GM18861 (cell line): ENCODE measurements around the gene METAP1D.

Source experiments
- ATAC-seq: cut with Tn5 transposase; IDR thresholded peaks from one replicate; pipeline ENCODE4 v1.9.1; 2021; ENCODE audit not compliant: unreplicated experiment

The METAP1D gene

DNA sequence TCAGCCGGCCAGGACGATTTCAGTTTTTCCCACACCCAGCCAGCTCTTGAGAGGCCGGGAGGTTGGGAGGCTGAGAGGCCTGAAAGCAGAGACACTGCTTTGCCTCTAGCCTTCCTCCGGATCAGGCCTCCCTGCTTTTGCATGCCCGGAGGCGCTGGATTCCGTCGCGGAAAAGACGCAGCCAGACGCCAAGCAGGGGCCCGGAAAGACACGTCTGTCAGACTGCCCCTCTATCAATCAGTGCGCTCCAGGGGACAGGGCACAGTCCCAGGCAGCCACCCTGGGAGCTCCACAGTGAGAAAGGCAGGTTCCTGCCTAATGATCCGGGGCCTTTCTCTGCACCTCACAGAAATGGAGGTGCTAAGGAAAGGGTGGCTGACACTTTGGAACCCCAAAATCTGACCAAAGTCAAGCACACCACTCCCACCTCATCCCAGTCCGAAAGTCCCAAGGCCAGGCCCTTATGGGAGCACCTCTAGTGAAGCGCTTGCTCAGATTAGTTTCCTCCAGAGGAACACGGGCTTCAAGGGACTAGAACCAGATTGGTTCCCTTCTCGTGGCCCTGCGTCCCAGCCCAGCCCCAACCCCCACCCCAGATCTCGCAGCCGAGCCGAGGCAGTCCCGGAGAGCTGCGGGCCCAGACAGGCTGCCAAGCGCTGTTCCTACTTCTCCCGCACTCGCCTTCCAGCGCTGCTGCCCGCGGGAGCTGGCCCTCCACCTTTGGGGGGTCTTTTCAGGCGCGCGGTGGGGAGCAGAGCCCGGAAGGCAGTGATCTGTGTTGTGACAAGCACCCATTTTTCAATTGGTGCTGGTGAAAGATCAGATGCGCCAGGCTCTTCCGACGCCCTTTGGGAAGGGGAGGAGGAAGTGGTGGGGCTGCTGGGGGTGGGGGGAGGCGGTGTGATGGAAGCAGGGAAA is 90.5 kb downstream of the METAP1D start:
- no peak for ATAC-seq

DNA sequence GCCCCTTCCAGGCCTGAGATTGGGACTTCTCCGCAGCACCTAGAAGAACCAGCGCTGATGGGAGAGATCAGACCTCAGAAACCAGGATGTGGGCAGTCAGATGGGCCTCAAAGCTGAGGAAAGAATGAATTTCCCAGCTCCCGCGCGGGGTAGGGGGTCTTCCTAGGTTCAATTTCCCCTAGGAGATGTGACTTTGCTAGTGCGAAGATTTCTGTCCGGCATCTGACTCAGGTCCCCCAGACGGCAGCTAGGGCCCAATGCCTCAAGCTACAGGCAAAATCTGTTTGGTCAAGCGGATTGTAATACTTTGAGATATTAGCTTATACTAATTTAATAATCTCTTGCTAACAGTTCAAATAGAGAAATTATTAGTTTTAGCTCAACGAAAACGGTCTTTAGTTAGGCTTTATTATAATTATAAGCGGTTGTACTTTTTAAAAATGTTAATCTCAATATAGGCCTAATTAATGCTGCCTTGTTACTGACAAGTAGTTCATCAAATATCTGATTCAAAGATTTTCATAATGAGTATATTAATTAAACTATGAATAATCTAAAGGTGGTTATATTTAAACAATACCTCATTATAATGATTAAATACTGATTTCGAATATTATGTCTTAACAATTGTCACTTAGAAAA is 91.4 kb downstream of the METAP1D start:
- no peak for ATAC-seq

DNA sequence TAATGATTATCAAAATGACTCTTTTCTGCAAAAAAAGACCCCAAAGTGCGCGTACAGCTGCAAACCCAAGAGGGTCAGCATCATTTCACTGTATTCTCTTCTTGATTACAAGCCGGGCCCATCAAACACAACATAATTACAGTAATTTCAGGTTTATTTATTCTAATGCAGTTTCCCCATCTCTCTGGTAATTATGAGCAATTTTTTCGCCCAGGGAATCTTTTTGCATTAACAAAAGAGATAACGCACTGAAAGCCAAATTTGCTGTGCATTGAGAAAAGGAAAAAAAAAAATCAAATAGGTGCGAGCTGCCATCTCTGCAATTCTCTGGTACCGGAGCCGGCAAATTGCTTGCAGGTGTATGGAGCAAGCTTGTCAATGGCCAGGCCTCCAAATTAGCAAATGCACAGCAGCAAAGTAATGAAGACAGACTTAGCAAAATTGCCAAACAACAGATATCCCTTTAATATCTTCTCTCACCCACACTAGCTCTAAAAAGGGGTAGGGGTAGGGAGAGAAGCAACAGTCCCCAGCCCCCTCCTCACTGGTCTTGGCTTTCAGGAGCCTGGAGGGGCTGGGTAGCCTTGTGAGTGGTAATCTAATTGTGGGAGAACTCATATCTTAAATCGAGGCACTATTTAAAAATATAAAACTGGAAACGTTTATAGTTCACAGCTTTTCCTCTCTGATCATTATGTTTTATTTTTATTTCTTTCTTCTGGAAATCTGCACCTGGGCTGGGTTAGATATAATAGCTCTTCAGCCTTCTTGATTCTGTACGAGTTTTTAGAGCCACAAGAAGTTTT is 92.2 kb downstream of the METAP1D start:
- no peak for ATAC-seq

DNA sequence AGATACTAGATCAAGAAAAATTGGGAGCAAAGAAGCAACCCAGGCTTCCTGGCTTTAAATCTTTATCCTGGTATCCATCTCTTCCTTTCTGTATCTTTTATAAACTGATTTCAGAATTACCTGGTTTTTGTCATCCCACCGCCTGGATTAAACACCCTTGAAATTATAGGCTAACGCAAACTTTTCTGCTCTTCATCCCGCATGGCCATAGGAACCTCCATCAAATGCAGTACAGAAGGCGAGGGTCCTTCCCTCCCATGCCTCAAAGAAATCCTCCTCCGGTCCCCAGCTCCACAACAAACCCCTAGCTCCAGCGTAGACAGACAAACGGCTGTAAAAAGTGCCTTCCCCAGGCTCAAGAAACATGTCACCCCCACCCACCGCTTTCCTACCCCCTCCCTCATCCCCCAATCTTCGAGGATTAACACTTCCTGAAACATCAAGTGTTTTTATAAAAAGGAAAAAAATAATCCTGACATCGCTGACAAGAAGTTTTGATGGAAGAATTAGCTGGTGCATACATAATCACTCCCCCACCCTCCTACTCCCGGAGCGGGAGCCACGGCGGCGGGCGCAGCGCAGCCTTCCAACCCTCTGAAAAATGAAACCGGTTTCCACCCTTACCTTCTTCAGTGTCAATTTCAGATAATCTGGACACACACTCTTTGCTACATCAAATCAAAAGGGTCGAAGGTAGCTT is 93.1 kb downstream of the METAP1D start:
- no peak for ATAC-seq

DNA sequence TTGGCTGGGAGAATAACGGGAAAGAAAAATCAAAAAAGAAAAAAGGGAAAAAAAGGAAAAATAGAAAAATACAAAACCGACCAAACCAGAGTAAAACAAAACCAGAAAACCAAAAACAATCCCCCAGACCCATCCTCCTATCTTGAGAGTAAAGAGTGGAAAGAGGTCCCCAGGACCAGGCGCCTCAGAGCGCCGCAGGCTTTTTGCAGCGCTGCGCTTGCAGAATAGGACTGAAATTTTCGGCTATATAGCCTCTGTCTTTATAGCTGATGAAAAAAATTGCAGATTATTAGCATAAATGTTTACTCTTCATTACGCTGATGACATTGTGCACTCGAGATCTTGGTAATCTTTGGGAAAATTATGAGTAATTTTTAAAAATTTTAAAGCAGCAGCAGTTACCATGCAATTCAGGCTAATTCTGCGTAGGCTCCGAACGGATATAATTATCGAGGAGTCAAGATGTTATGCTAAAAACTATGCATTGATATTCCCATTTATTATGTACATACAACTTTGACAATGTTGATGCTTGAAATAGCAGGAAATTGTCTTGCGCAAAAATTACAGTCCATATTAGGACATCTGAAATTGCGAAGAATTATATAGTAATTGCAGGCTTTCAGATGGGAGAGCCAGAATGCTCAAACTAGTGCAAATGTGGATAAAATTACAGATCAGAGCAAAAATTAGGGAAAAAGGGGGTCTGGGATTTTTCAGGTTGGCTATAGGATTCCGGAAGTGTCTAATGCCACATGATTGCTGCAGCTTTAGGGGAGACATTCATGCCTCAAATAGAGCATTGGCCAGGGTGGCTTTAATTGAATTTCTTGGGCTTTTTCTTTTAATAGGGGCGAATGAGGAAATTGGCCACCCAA is 93.9 kb downstream of the METAP1D start:
- no peak for ATAC-seq

DNA sequence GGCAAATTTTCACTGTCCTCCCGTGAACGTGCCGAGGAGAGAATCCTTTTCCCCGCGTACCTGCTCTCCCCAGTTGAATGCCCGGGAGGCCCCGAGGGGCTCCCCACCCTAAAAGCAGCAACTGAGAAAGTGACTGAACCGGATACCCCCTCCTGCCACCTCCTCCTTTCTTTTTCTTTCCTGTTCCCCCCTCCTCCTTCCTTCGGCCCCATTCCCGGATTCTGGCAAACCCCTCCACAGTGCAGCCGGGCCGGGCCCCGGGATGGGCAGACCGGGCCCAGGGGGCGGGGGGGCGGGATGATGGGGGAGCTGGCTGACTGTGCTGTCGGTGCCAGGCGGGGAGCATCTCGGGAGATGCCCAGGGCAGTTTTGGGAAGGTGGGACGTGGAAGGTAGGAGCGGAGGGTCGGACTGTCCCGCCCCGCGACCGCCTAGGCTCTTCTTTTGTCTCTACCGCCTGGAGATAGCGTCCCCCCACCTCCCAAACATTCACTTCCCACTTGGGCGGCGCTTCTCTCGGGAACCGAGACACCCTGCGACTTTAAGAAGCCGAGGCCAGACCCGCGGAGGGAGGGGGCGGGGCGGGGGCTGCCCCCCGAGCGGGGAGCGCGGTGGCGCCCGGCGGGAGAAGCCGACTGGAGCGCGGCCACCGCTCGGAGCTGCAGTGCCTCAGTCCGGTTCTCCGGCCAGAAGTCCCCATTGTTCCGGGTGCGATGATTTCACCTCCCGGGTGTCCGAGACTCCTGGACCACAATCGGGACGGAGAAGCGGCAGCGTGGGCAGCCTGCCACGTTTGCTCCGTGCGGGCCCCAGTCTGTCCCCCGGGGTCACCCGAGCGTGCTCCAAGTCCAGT is 94.8 kb downstream of the METAP1D start:
- ATAC-seq: no peak

DNA sequence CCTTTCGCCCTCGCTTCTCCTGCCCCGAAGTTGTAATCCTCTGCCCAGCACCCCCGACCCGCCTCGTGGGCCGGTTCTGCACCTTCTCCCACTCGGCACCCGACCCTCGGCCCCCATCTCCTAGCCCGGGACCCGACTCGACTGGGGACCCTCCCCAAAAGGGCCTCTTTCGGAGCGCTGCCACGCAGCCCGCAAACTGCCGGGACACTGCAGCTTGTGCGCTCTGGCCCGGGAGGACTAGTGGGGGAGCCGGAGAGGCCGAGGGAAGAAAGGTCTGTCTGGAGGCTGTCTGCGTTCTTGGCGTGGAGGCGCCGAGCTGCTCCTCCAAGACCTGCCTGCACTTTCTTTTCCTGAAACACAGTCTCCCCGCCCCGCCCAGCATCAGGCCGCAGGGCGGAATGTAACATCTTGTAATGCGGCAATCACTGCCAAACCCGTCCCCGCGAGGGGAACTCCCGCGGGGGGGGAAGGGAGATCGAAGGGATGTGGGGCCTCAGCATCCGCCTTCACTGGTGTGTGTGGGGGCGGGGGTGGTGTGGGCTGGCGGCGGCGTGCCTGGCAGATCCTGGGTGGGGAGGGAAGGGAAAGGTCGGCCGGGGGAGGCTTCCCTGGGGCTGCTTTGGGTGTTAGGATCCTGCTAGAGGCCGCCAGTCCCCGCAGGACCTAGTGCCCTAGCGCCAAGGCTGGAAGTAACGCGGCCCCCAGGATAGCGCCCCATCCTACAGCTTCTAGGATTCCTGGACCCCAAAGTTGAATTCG is 95.6 kb downstream of the METAP1D start:
- ATAC-seq: no peak

DNA sequence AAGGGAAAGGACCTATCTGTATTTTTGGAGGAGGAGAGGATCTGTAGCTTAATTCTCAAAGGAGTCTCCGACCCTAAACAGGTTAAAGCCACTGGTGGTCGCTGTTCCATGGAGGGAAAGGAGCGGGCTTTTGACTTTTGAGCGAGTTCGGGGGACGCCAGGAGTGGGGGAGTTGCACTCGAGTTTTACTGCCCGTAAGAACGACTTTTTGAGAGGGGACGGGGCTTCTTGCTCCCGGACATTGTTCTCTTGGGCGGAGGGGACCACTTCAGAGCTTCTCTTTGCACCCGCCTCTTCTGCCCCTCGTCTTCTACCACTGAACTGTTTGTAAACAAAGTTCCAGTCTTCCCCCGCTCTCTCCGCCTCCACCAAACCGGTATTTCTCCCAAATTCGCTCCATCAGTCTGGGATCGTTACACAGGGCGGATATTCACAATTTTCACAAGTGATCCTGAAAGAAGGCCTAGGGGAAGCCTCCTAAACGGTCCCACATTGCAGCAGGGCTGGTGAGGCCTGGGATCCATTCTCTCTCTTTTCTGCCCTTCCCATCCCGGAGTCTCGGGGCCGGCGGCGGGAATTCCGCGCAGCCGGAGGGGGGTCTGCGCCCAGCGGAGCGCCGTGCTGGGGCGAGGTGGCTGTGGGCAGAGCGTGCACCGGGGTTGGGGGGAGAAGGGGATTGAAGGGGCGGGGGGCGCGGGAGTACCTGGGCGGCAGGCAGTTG is 96.3 kb downstream of the METAP1D start:
- ATAC-seq: no peak

DNA sequence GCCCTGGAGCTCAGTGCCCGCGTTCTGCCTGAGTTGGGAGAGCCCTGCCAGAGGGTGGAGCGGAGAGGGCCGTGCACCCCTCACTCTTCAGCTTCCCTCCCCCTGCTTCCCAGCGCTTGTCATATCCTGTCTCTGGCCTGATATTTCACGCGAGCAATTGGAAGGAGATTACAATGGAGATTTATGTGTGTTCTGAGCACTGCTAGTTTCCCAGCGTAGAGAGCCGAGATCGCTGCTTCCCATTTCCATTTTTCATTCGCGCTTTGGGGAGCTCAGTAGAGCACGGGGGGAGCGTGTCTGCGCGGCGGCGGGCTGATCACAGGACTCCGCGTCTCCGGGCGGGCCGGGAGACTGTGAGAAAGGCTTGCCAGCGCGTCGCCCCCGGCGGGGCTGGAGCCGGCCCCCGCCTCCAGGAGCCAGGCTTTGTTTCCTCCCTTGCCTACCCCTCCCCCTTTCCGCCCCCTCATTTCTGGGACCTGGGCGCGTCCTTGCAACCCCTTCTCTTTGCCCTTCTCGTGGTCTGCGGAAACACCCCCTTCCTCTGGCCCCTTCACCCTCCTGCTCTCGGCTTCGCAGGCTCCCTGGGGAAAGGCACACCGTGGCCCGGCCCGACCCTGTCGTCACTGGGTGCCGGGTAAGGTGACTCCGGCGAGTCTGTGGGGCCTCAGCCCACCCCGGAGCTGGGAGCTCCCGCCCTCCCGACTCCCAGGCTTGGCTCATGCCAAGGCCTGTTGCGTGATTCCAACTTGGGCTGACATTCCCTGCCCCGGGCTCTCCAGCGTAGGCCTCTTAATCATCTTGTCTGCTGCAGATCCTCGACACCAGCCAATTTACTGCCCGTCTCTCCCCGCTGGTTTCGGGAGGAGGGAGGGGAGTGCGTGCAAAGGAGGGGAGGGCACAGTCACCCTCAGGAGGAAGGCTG is 97.1 kb downstream of the METAP1D start:
- ATAC-seq: no peak

DNA sequence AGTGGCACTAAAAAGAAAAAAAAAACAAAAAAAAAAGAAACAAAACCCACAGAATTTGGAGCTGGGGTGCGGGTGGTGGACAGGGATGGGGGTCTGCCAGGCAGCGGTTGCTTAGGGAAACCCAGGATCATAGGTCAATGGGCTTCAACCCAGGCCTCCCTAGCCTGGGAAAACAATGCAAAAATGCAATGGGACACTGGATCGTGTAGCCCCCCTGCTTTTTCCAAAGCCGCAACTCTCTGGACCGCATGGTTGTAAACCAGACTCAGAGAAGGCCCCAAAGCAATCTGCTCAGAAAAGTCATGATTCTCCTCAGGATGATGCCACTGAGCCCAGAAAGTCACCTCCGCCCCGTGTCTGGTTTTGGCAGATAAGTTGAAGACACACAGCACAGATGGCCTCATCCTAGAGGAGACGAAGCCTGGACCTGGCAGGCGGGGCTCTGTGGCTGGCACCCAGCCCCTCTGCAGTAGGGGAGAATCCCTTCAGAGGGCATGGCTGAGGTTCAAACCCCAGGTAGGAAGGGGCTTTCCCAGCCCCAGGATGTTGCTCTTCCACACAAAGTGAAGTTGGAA is 97.9 kb downstream of the METAP1D start:
- no peak for ATAC-seq

DNA sequence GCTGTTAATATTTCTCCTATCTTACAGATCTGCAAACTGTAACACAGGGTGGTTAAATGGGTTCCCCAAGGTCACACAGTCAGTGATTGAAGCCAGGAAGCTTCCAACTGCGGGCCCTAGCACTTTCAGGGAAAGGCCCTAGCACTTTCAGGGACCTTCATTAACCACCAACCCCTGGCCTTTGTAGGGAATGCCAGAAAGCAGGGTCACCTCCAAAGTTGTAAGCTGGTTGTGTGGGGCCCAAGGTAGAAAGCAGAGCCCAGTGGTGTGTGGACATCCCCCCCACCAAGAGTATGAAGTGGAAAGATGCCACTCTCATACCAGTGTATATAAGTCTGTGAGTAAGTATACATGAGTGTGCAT is 98.5 kb downstream of the METAP1D start:
- no peak for ATAC-seq

DNA sequence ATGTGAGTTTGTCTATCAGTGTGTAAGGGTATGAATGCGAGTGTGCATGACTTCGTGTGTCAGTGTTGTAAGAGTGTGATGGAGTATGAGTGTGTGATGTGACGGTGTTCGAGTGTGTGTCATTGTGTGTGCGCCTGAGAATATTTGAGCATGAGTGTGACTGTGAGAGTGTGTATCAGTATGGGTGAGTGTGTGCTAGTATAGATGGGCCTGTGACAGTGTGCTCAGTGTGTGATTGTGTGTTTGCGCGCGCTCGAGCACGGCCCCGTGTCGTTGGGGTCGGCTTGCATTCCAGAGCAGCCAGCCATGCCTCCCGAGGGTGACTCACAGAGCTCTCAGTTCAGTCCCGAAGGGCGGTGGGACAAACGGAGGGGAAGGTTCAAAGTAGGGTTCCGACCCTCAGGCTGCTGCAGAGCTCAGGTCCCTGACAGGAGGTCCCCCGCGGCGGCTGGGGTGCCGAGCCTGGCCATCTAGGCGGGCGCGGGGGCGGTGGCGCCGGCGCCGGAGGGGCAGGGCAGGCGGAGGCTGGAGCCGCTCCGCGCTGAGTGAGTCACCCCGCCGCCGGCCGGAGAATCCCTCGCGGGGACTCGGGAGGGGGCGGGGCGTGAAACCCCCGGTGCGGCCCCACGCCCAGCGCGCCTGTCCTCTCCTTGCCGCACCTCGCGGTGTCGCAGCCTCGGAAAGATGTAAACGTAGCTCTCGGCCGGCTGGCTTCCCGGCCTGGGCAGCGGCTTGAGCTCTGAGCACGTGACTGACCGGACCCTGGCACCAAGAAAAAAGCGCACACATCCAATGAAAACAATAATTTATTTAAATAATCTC is 99.1 kb downstream of the METAP1D start:
- ATAC-seq: no peak

DNA sequence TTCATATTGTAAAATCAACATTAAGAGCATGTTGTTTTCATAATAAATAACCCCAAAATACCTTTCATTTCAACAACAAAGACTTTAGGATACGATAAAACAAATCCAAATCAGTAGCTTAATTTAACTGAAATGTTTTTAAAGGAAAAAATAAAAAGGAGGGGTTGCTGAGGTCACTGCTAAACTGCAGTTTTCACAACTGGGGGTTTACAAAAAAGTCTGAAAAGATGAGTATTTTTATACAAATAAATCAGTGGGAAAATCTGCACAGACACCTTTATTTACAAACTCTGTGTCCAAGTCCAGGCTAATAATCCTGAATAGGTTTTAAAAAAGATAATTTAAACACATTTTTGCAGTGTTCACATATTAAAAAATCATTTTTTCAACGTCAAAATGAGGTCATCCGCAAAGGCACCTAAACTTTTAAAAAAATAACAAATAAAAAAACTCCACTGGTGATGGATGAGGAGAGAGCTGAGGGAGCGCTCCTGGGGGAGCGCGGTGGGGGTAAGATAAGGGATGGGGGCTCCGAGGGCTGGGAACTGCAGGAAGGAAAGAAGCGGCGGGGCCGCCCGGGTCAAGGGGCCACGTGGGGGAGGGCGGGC is 99.8 kb downstream of the METAP1D start:
- no peak for ATAC-seq

DNA sequence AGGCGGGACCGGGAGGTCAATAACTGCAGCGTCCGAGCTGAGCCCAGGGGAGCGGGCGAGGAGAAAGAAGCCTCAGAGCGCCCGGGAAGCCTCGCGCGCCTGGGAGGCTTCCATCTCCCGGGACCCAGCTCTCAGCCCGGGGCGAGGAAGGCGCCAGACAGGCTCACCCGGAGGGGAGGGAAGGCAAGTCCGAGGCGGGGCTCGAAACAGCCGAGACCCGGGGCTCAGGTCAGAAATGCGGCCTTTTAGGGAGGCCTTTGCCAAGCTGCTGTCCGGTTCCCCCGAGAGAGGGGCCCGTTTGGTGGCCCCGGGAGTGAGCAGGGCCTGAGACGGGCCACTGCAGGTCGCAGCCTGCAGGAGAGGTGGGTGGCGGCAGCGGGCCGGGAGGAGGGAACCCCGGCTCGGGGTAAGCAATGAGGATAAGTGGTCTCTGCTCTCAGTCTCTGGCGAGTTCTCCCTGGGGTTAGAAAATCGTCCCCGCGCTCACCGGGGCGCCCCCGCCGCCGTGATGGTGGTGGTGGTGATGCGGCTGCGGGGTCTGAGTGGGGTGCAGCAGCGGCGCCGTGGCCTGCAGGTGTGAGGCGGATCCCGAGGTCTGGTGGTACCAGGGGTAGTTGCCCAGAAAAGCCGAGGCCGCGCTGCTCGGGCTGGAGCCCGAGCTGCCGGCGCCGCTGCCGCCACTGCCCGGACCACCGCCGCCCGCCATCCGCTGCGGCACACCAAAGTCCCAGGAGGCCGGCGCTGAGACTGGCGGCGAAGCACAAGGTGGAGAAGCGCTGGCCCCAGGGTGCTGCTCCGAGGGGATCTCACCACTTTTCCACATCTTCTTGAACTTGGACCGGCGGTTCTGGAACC is 100.6 kb downstream of the METAP1D start:
- no peak for ATAC-seq
